ENCODE data around the gene EIF4B. TPM values are rescaled to one million over a fixed set of nuclear protein-coding genes. Genes with fewer than 3 reads are reported as not detected.

The EIF4B gene
- total RNA-seq, 3 donors from 2014 or later (not counting 1 experiment from before 2014, with no cell fraction given) = 505 to 537 (median 518) TPM

DNA sequence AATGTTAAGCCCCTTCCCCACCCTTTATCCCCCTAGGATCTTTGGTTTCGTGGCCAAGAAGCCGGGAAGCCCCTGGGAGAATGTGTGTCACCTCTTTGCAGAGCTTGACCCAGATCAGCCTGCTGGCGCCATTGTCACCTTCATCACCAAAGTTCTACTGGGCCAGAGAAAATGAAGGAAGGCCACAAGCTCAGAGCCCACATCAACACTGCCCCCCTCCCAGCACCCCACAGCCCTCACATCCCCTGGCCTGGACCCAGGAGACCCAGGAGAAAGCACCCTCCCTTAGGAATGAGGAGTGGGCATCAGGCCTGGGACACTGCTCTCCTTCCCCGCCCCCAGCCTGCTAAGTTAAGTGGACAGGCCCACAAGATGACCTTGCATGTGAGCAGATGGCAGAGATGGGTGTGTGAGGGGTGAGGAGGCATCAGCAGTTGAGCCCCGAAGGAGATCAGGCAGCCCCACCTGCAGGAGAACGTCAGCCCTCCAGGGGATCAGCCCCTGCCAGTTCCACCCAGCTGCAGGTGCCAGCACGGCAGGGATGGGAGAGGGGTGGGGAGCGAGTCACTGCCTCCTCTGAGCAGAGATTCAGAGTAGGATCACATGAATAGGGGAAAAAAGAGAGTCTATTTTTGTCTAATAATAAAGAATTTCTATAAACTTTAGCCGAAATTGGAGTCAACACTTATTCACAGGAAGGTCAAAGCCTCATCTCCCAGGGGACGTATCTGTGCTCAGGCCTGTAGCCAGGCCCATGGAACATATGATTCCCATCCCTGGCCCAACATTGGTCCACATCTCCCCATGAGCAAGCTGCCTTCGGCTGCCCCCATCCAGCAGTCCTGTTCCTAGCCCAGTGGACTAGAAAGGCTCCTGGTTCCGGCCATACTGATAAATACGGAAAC is 57.7 kb downstream of the EIF4B start:
- H3K4me3 Mint-ChIP-seq = no peak overlapping the region
- intact Hi-C loops (cut with micrococcal nuclease) = loop anchor here (10.0 kb wide), 1 partner anchor 281 kb away; no protein-coding TSS in a partner anchor
- peaks cover 0 to 14% of the 10 kb centered on the region in 2 donors for H3K4me1 Mint-ChIP-seq
- no peaks in the 10 kb centered on the region for H3K36me3 Mint-ChIP-seq
- TF ChIP-seq, protein P1, sequence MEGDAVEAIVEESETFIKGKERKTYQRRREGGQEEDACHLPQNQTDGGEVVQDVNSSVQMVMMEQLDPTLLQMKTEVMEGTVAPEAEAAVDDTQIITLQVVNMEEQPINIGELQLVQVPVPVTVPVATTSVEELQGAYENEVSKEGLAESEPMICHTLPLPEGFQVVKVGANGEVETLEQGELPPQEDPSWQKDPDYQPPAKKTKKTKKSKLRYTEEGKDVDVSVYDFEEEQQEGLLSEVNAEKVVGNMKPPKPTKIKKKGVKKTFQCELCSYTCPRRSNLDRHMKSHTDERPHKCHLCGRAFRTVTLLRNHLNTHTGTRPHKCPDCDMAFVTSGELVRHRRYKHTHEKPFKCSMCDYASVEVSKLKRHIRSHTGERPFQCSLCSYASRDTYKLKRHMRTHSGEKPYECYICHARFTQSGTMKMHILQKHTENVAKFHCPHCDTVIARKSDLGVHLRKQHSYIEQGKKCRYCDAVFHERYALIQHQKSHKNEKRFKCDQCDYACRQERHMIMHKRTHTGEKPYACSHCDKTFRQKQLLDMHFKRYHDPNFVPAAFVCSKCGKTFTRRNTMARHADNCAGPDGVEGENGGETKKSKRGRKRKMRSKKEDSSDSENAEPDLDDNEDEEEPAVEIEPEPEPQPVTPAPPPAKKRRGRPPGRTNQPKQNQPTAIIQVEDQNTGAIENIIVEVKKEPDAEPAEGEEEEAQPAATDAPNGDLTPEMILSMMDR (IDR thresholded peaks at IDR 0.05) = no peak
- peaks cover 0 to 2% of the 10 kb centered on the region in 2 donors for H3K27me3 Mint-ChIP-seq (ENCODE audit: low read depth in 2 of 2)
- 90% methylated on average over 13 of the region's 13 CpGs for WGBS (ENCODE audit: insufficient coverage)
- Histone ChIP-seq H3K27ac (ENCODE audit: low read length) (no peak overlapping the region), H3K36me3 (ENCODE audit: control insufficient read depth, insufficient read depth, low read length) (peaks cover 36% of the 10 kb centered on the region), H3K9me3 (ENCODE audit: control insufficient read depth, insufficient read depth, low read length) (no peaks in the 10 kb centered on the region), H3K4me1 (ENCODE audit: control insufficient read depth, insufficient read depth, low read length) (no peaks in the 10 kb centered on the region), H3K4me3 (ENCODE audit: low read length) (no peak overlapping the region), H3K27me3 (ENCODE audit: control insufficient read depth, insufficient read depth, low read length) (no peaks in the 10 kb centered on the region)
- DNase-seq (no peak), ATAC-seq (no peak)
- no peaks in the 10 kb centered on the region for H3K9me3 Mint-ChIP-seq
- no peak overlapping the region for H3K27ac Mint-ChIP-seq

DNA sequence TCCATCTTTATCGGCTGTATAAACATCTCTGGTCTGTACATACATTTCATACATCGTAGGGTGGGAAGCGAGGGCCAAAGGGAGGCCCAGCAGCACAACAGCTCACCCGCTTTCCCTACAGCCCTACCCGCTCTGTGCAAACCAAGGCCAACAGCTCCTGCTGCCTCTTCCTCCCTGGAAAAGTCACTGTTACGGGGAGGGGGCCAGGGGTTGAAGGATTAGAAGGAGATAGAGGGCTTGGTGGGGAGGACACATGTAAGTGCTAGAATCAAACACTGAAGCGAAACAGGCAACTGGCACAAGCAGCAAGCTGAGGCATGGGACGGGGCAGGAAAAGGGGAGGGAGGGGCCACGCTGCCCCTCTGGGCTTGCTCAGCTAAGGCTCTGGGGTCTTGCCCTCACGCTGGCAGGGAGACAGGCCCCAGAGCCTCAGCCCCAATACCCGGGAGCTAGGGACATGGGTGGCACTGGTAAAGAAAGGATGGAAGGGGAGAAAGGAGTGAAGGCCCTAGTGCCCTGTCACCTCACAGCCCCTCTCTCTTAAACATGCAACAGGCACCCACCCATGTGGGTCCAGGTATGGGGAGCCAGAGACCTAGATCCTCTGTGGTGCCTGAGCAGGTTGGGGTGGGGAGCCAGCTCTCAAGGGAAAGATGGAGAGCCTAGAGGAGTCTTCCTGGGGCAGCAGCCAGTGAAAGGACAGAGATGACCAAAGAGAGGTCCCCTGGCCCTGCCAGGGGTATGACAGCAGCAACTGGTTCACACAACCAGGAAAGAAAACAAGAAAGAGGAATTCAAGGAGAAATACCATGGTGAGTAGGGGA is 58.6 kb downstream of the EIF4B start:
- WGBS (ENCODE audit: insufficient coverage) = 96% methylated on average over 11 of the region's 11 CpGs
- Histone ChIP-seq H3K4me1 (ENCODE audit: control insufficient read depth, insufficient read depth, low read length) (no peaks in the 10 kb centered on the region), H3K27me3 (ENCODE audit: control insufficient read depth, insufficient read depth, low read length) (no peaks in the 10 kb centered on the region), H3K27ac (ENCODE audit: low read length) (no peak overlapping the region), H3K36me3 (ENCODE audit: control insufficient read depth, insufficient read depth, low read length) (peaks cover 36% of the 10 kb centered on the region), H3K9me3 (ENCODE audit: control insufficient read depth, insufficient read depth, low read length) (no peaks in the 10 kb centered on the region), H3K4me3 (ENCODE audit: low read length) (no peak overlapping the region)
- Mint-ChIP-seq H3K36me3 (no peaks in the 10 kb centered on the region), H3K27ac (peak overlapping the region in 1 of 2 donors; percentile 15), H3K27me3 (ENCODE audit: low read depth in 2 of 2) (peaks cover 0 to 2% of the 10 kb centered on the region in 2 donors), H3K4me3 (no peak overlapping the region), H3K9me3 (no peaks in the 10 kb centered on the region), H3K4me1 (peaks cover 0 to 14% of the 10 kb centered on the region in 2 donors)
- no peak for DNase-seq
- intact Hi-C loops (cut with micrococcal nuclease) = loop anchor here (10.0 kb wide), 1 partner anchor 280 kb away; no protein-coding TSS in a partner anchor
- TF ChIP-seq, protein P1 (IDR thresholded peaks at IDR 0.05) = no peak
- no peak for ATAC-seq

DNA sequence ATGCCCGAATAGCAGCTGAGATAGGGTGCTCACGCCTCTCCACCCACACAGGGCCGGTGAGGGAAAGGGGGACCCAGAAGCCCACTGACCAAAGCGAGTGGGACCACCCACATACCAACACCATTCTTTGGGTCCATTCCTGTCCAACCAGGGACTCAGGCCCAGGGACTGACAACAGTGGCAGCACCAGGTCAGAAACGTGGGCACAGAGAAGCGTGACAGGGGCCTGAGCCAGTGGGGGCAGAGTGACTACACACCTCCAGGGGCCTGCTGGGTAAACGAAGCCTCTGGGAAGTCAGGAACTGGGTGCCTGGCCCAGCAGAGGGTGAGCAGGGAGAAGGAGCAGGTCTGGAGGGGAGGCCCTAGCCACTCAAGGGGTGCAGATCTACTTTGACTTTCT is 59.2 kb downstream of the EIF4B start:
- DNase-seq (no peak), ATAC-seq (no peak)
- Histone ChIP-seq H3K27me3 (ENCODE audit: control insufficient read depth, insufficient read depth, low read length) (no peaks in the 10 kb centered on the region), H3K4me3 (ENCODE audit: low read length) (no peak overlapping the region), H3K36me3 (ENCODE audit: control insufficient read depth, insufficient read depth, low read length) (peaks cover 41% of the 10 kb centered on the region), H3K4me1 (ENCODE audit: control insufficient read depth, insufficient read depth, low read length) (no peaks in the 10 kb centered on the region), H3K27ac (ENCODE audit: low read length) (no peak overlapping the region), H3K9me3 (ENCODE audit: control insufficient read depth, insufficient read depth, low read length) (no peaks in the 10 kb centered on the region)
- Mint-ChIP-seq H3K27ac (peak overlapping the region in 1 of 2 donors; percentile 15), H3K4me1 (peaks cover 3 to 14% of the 10 kb centered on the region in 2 donors), H3K36me3 (no peaks in the 10 kb centered on the region), H3K27me3 (ENCODE audit: low read depth in 2 of 2) (no peaks in the 10 kb centered on the region), H3K4me3 (no peak overlapping the region), H3K9me3 (no peaks in the 10 kb centered on the region)
- WGBS (ENCODE audit: insufficient coverage) = 88% methylated on average over 7 of the region's 7 CpGs
- intact Hi-C loops (cut with micrococcal nuclease) = loop anchor here (10.0 kb wide), 1 partner anchor 279 kb away; no protein-coding TSS in a partner anchor
- TF ChIP-seq, protein P1 (IDR thresholded peaks at IDR 0.05) = no peak

Measured in natural killer cell (primary cell).